GM21447 (cell line): ENCODE measurements around the gene MRGPRG.
"Not testable (repeated sequence)": the region's sequence is repeated elsewhere in the genome, so short reads cannot be mapped to it uniquely, and the experiment has no call there.

Source experiments
- ATAC-seq: cut with Tn5 transposase; IDR thresholded peaks from one replicate; pipeline ENCODE4 v1.9.1; 2021; ENCODE audit not compliant: unreplicated experiment

MRGPRG gene

DNA sequence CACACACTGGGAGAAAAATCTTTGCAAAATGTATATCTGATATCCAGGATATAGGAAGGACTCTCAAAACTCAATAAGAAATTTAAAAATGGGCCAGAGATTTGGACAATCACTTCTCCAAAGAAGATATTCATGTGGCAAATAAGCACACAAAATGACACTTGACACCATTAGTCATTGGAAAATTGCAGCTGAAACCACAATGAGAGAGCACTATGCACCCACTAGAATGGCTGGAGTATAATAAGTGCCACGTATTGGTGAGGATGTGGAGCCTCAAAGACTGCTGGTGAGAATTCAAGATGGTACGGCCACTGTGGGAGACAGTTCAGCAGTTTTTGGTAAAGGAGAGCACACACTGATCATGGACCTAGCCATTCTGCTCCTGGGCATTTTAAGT lies 40.7 kb downstream of the MRGPRG start:
- no peak for ATAC-seq

DNA sequence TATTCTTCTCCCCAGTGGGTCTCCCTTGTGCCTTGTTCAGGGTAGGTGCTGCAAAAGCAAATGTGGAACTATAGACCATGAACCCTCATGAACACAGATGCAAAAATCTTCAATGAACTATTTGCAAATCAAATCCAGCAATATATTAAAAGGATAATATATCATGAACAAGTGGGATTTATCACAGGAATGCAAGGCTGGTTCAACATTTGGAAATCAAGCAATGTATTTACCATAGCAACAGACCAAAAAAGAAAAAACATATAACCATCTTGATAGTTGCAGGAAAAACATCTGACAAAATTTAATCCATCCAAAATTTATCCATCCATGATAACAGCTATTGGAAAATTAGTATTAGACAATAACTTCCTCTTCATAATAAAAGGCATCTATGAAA lies 42.1 kb downstream of the MRGPRG start:
- ATAC-seq = no peak

DNA sequence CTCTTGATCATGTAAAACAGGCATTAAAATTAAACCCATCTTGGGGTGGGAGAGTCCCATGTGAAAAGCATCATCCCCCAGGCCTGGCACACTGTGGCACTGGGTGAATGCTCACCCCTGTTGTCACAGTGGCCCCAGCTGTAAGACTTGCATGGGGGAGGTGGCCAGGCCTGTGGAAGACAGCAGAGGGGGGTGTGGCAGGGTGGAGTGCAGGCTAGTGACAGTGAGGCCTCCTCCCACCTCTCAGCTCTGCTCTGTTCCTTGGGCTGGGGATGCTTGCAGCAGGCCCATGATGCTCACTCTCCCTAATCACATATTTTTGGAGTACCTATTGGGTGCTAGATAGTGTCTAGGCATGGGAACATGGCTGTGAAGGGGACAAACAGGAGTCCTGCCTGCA lies 43.4 kb downstream of the MRGPRG start:
- no peak for ATAC-seq

DNA sequence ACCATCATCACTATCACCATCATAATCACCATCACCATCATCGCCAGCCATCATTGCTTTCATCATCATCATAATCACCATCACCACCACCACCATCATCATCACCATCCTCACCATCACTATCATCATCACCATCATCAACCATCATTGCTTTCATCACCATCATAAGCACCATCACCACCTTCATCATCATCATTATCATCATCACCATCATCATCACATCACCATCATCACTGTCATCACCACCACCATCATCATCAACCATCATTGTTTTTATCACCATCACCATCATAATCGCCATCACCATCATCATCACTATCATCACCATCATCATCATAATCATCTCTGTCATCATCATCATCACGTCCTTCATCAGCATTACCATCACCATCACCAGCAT lies 44.2 kb downstream of the MRGPRG start:
- no peak for ATAC-seq

DNA sequence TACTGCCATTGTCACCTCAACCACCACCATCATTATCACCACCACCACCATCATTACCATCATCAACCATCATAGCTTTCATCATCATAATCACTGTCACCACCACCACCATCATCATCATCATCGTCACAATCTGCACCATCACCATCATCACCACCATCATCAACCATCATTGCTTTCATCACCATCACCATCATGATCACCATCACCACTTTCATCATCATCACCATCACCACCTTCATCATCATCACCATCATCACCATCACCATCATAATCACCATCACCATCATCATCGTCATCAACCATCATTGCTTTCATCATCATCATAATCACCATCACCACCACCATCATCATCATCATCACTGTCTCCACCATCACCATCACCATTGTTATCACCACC lies 44.8 kb downstream of the MRGPRG start:
- no peak for ATAC-seq

DNA sequence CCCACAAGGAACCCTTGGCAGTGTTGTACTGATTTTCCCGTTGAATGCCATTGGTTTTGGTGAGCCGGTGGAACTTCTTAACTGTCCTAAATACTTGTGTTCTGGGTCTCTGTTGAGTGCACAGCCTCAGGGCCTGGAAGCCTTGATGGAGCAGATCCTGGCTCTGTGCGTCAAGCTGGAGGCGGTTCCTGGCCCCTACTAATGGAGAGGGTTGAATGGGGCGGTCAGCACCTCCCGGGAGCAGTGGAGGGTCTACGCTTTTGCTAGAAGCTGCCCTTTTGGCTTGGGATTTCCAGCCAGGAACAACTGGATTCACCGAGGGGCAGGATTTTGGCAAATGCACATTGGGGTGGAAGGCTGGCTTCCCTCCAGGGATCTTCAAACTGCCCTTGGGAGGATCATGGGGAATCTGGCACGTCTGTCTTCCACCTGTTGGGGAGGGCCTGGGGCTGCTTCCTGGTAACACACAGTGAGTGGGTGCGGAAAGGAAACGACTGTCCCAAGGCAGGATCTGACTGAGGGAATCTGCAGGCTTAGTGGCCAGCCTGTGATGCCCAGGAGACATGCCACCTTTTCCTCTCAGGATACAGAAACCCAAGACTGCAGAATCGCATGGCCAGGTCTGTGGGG lies 46.6 kb downstream of the MRGPRG start:
- ATAC-seq = no peak

DNA sequence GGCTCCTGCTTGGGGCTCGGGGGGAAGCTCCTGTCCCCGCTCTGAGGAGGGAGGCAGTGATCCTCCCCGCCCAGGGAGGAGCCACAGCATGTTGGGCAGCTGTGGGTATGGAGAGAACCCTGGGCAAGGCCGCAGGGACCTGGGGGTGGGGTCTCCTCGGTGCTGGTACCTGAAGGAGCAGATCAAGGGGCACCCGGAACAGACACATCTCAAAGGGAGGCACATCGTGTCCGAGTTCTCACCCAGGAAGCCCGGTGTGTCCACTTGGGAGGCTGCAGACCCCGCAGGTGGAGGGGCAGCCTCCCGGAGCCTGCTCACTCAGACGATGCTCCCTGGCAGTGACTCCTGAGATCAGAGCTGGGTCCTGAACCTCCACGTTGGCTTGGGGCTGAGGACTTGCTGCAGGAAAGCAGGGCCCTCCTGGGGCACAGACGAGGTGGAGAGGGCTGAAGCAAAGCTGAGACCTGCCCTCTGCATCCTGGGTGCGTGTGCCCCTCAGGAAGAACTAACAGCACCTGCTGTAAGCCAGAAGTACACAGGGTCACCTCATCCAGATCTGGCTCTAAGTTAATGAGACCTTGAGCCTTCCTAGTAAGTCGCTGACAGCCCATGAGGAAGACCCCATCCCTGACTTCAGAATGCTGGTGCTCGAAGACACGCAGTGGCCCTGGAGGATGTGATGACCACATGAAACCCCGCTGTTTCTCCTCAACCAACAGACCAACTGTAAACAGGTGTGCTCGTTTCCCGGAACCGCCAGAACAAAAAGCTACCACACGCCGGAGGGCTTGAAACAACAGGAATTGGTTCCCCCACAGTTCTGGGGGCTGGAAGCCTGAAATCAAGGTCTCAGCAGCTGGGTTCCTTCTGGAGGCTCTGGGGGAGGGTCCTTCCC lies 47.6 kb downstream of the MRGPRG start:
- no peak for ATAC-seq

DNA sequence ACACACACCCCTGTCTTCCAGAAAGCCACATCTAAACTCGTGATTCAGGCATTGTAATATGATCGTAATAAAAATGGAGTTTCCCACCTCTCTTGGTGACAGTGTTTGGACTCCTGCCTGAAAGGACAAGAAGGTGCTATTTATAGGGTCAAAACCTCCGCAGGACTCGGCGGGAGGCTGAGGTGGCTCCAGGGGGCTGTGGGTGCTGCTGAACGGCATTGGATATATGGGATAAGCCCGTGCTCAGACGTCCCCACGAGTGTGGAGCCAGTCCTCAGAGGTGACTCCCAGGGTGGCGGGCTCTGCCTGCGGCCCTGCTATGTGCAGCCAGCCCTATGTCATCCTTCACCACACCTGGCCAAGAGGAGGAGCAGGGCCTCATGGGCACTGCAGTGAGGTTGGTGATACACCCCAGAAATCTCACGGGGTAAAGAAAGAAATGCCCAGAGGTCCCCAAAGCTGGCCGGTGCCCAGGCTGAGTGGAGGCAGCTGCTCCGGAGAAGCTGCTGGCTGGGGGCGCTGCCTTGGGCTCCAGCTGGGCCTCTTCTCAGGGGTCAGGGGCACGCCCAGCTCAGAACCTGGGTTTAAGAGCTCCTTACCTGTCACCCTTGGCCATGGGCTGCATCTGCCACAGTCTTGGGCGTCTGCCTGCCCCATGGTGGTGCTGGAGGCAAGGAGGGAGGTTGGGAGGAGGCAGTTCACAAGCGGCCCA lies 48.4 kb downstream of the MRGPRG start:
- no peak for ATAC-seq

DNA sequence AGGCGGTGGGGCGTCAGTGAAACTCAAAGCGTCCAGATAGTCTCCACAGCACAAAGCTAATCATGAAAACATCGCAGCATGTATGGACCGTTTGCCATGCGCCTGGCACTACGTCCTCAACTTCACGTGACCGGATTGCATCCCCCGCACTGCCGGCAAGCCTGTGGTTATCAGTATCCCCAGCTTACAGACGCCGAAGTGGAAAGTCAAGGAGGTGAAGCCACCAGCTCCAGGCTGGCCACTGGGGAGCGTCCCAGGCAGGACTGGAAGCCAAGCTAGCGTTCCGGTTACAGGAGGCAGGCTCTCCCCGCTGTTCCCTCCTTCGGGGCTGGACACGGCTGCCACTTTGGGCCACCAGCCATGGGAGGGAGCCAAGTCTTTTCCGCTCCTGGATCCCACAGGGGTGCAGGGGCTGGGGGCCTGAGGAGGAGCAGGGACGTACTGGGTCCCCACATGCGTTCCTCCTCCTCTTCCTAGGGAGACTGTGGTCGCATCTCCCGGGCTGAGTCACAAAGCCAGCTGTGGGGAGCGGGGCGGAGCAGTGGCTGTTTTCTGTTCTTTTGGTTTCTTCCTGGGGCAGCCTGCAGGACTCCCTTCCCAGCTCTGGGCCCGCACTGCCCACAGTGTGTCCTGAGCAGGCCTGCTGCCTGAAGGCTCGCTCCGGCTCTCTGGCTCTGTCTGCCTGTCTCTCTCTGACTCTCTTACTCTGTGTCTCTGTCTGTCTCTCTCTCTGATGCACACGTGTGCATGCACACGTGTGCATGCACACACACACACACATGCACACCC lies 49.2 kb downstream of the MRGPRG start:
- no peak for ATAC-seq

DNA sequence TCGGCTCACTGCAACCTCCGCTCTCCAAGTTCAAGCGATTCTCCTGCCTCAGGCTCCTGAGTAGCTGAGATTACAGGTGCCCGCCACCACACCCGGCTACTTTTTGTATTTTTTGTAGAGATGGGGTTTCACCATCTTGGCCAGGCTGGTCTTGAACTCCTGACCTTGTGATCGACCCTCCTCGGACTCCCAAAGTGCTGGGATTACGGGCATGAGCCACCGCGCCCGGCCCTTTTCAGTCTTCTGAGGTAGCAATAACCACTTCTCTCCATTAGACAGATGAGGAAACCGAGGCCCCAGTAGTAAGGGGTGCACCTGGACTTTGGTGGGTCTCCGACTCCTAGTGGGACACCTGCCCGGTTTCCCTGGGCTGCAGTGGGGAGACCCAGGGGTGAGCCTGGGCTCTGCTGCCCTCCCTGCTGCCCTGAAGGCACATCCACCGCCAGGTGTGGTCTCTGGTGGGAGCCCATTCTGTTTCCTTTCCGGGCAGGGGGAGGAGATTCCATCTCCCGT lies 49.8 kb downstream of the MRGPRG start:
- ATAC-seq = not testable (repeated sequence)
